Mesenchymal stem cell (in vitro differentiated cells and primary cell): ENCODE data around the gene ARHGAP31.
A peak's percentile ranks its signal among the peaks of the same experiment; 100 is the strongest.

Experiments
- DNase-seq: peaks from one replicate; pipeline ENCODE4 v3.0.0-alpha.2; 2013
- H2AFZ ChIP-seq: one replicate; pipeline ENCODE4 v1.6.1; 2013; ENCODE audit warnings: low read depth, mild to moderate bottlenecking, control low read depth, inconsistent platforms, low read length, moderate library complexity
- H2AK5ac ChIP-seq: 2 replicates; pipeline ENCODE4 v1.6.1; 2013; ENCODE audit warnings: low read length, moderate library complexity, mild to moderate bottlenecking, inconsistent platforms; ENCODE audit not compliant: severe bottlenecking
- H2BK120ac ChIP-seq: one replicate; pipeline ENCODE4 v1.6.1; 2013; ENCODE audit warnings: low read depth, mild to moderate bottlenecking, inconsistent platforms, low read length, moderate library complexity
- H2BK12ac ChIP-seq, 2 experiments: one replicate each; pipeline ENCODE4 v1.6.1; 2013; ENCODE audit warnings: inconsistent platforms in 2 of 2, low read length in 2 of 2, mild to moderate bottlenecking in 2 of 2, moderate library complexity in 2 of 2, control low read depth in 1 of 2
- H2BK15ac ChIP-seq: one replicate; pipeline ENCODE4 v1.6.1; 2013; ENCODE audit warnings: mild to moderate bottlenecking, low read depth, inconsistent platforms; ENCODE audit not compliant: poor library complexity, severe bottlenecking
- H2BK5ac ChIP-seq: 2 replicates; pipeline ENCODE4 v1.6.1; 2013; ENCODE audit warnings: low read depth, mild to moderate bottlenecking, low read length, control low read depth, inconsistent platforms; ENCODE audit not compliant: poor library complexity, severe bottlenecking
- H3K14ac ChIP-seq, 2 experiments: one replicate each; pipeline ENCODE4 v1.6.1; 2013; ENCODE audit warnings: inconsistent platforms in 2 of 2, low read length in 2 of 2, control low read depth in 1 of 2, mild to moderate bottlenecking in 1 of 2, moderate library complexity in 1 of 2
- H3K18ac ChIP-seq, 2 experiments: one replicate each; pipeline ENCODE4 v1.6.1; 2013; ENCODE audit warnings: inconsistent platforms in 2 of 2, low read length in 2 of 2, control low read depth in 1 of 2, low read depth in 1 of 2, mild to moderate bottlenecking in 1 of 2
- H3K23ac ChIP-seq, 2 experiments: one replicate each; pipeline ENCODE4 v1.6.1; 2013; ENCODE audit warnings: inconsistent platforms in 2 of 2, low read length in 2 of 2, mild to moderate bottlenecking in 2 of 2, moderate library complexity in 2 of 2, control low read depth in 1 of 2
- H3K27ac ChIP-seq: 2 replicates; pipeline ENCODE4 v1.5.1; 2013; ENCODE audit warnings: mild to moderate bottlenecking, moderate library complexity, low read length, control low read depth, inconsistent platforms; ENCODE audit not compliant: poor library complexity, severe bottlenecking
- H3K27me3 ChIP-seq, 2 experiments: 2 replicates each; pipeline versions ENCODE4 v1.6.1 to v1.7.0; 2013; ENCODE audit warnings: low read length in 2 of 2, mild to moderate bottlenecking in 2 of 2, moderate library complexity in 2 of 2, control low read depth in 1 of 2, inconsistent platforms in 1 of 2; ENCODE audit not compliant: control insufficient read depth in 1 of 2, insufficient read depth in 1 of 2
- H3K36me3 ChIP-seq, 2 experiments: 2 replicates each; pipeline versions ENCODE4 v1.6.1 to v1.7.0; 2013; ENCODE audit warnings: low read length in 2 of 2, control low read depth in 1 of 2, inconsistent platforms in 1 of 2, low read depth in 1 of 2, mild to moderate bottlenecking in 1 of 2; ENCODE audit not compliant: insufficient read depth in 2 of 2, control insufficient read depth in 1 of 2
- H3K4ac ChIP-seq, 2 experiments: one replicate each; pipeline ENCODE4 v1.6.1; 2013; ENCODE audit warnings: inconsistent platforms in 2 of 2, low read length in 2 of 2, mild to moderate bottlenecking in 2 of 2, moderate library complexity in 2 of 2, control low read depth in 1 of 2, low read depth in 1 of 2
- H3K4me1 ChIP-seq: 2 replicates; pipeline ENCODE4 v1.6.1; 2013; ENCODE audit warnings: low read depth, low read length, control low read depth; ENCODE audit not compliant: control insufficient read depth, insufficient read depth
- H3K4me2 ChIP-seq: 2 replicates; pipeline ENCODE4 v1.6.1; 2013; ENCODE audit warnings: low read length, mild to moderate bottlenecking, inconsistent platforms; ENCODE audit not compliant: poor library complexity, severe bottlenecking
- H3K4me3 ChIP-seq, 2 experiments: 2 replicates each; pipeline versions ENCODE4 v1.5.1 to v1.7.0; 2013; ENCODE audit warnings: low read length in 2 of 2, mild to moderate bottlenecking in 2 of 2, control low read depth in 1 of 2, low read depth in 1 of 2; ENCODE audit not compliant: insufficient read depth in 1 of 2
- H3K79me1 ChIP-seq: replicated peaks from 2 replicates; pipeline ENCODE4 v1.6.1; 2013; ENCODE audit warnings: mild to moderate bottlenecking, control low read depth, low read length, inconsistent platforms; ENCODE audit not compliant: poor library complexity, severe bottlenecking
- H3K9ac ChIP-seq: 2 replicates; pipeline ENCODE4 v1.7.0; 2013; ENCODE audit warnings: mild to moderate bottlenecking, low read length, moderate library complexity
- H3K9me3 ChIP-seq: 2 replicates; pipeline ENCODE4 v1.7.0; 2013; ENCODE audit warnings: mild to moderate bottlenecking, low read length; ENCODE audit not compliant: control insufficient read depth
- H4K8ac ChIP-seq: one replicate; pipeline ENCODE4 v1.6.1; 2013; ENCODE audit warnings: inconsistent platforms, mild to moderate bottlenecking, low read length, moderate library complexity
- H4K91ac ChIP-seq: one replicate; pipeline ENCODE4 v1.6.1; 2013; ENCODE audit warnings: mild to moderate bottlenecking, low read length, inconsistent platforms
- WGBS: methylation state at CpG from one replicate; pipeline ENCODE4 v1.1.7; 2013; ENCODE audit warnings: mixed read lengths; 5-methylcytosine and 5-hydroxymethylcytosine counted together

ARHGAP31 gene

GRCh38 chr3:119382134-119382533 is 88.0 kb downstream of the ARHGAP31 start:
- 97% methylated on average over 6 of the region's 7 CpGs for WGBS
- Histone ChIP-seq H3K4me2 (no peak overlapping the region), H2BK12ac (no peak overlapping the region), H4K8ac (no peak overlapping the region), H3K18ac (no peak overlapping the region), H3K4ac (no peak overlapping the region), H2BK5ac (no peak overlapping the region), H3K36me3 (peaks cover 22 to 23% of the 10 kb centered on the region in 2 experiments), H3K23ac (no peak overlapping the region), H2BK120ac (no peak overlapping the region), H3K4me1 (no peaks in the 10 kb centered on the region), H2AFZ (no peak overlapping the region), H2BK15ac (no peak overlapping the region), H4K91ac (no peak overlapping the region), H3K9ac (no peak overlapping the region), H3K79me1 (peaks cover 5% of the 10 kb centered on the region), H3K27ac (no peak overlapping the region), H3K9me3 (no peaks in the 10 kb centered on the region), H3K27me3 (no peaks in the 10 kb centered on the region), H3K4me3 (no peak overlapping the region), H2AK5ac (no peak overlapping the region), H3K14ac (no peak overlapping the region)
- DNase-seq: no peak

GRCh38 chr3:119388577-119388976 is 94.4 kb downstream of the ARHGAP31 start:
- no peak overlapping the region for H3K4me2 ChIP-seq
- H2AK5ac ChIP-seq: no peak overlapping the region
- DNase-seq: no peak
- no peak overlapping the region for H2AFZ ChIP-seq
- peaks cover 31 to 40% of the 10 kb centered on the region in 2 experiments for H3K36me3 ChIP-seq
- no peaks in the 10 kb centered on the region for H3K4me1 ChIP-seq
- no peak overlapping the region for H2BK15ac ChIP-seq
- H3K23ac ChIP-seq: no peak overlapping the region
- no peak overlapping the region for H2BK5ac ChIP-seq
- no peak overlapping the region for H3K27ac ChIP-seq
- H4K91ac ChIP-seq: no peak overlapping the region
- no peak overlapping the region for H3K14ac ChIP-seq
- no peak overlapping the region for H2BK120ac ChIP-seq
- H3K9me3 ChIP-seq: no peaks in the 10 kb centered on the region
- no peak overlapping the region for H3K4me3 ChIP-seq
- 93% methylated on average over 8 of the region's 8 CpGs for WGBS
- H2BK12ac ChIP-seq: no peak overlapping the region
- no peak overlapping the region for H4K8ac ChIP-seq
- H3K9ac ChIP-seq: no peak overlapping the region
- H3K27me3 ChIP-seq: no peaks in the 10 kb centered on the region
- H3K79me1 ChIP-seq: no peaks in the 10 kb centered on the region
- H3K4ac ChIP-seq: no peak overlapping the region
- no peak overlapping the region for H3K18ac ChIP-seq

DNA sequence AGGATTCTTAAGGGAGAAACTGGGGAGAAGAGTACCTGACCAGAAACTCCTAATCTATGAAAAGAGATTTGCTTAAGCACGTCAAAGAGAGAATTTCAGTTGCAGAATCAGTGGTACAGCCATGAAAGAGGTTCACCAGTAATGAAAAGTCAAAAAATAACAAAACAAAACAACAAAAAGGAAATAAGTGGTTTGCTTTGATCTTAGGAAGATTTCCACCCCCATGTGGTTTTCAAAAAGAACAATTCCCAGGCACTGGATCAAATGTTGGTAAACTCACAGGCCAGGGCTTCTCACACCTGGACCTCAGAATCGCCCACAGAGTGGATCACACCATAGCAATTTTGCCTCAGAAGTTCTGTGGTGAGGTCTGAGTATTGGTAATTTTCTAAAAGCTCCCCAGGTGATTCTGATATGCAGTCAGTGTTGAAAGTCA is 101.8 kb downstream of the ARHGAP31 start:
- 100% methylated on average over 2 of the region's 2 CpGs for WGBS
- H3K27me3 ChIP-seq: no peaks in the 10 kb centered on the region
- H2BK5ac ChIP-seq: no peak overlapping the region
- H3K79me1 ChIP-seq: no peaks in the 10 kb centered on the region
- no peak overlapping the region for H3K9ac ChIP-seq
- H4K91ac ChIP-seq: no peak overlapping the region
- no peak for DNase-seq
- H2AFZ ChIP-seq: no peak overlapping the region
- no peak overlapping the region for H3K27ac ChIP-seq
- peak overlapping the region; percentile 15 for H2BK15ac ChIP-seq
- H3K23ac ChIP-seq: no peak overlapping the region
- no peaks in the 10 kb centered on the region for H3K4me1 ChIP-seq
- H3K9me3 ChIP-seq: no peaks in the 10 kb centered on the region
- no peak overlapping the region for H3K4me3 ChIP-seq
- H3K36me3 ChIP-seq: peaks cover 29 to 47% of the 10 kb centered on the region in 2 experiments
- no peak overlapping the region for H3K14ac ChIP-seq
- H3K18ac ChIP-seq: no peak overlapping the region
- no peak overlapping the region for H2AK5ac ChIP-seq
- no peak overlapping the region for H3K4me2 ChIP-seq
- no peak overlapping the region for H3K4ac ChIP-seq
- no peak overlapping the region for H2BK12ac ChIP-seq
- H2BK120ac ChIP-seq: no peak overlapping the region
- H4K8ac ChIP-seq: no peak overlapping the region

DNA sequence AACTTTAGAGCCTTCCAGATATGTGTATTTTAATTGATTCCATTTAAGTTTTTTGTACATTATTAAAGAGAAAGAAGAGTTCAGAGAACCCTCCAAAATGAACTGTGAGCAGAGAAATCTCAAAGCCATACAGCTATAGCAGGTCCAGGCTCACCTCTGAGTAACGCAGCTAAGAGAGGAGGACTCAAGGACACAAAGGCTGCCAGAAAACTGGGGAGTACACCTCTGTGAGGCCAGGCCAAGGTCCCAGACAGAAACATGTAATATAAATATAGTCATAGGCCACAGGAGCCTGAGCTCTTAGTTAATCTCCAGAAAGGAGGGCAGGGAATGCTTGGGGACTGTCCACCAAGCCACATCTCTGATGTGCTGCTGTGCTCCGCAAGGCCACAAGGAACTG is 102.7 kb downstream of the ARHGAP31 start:
- no peak overlapping the region for H3K9ac ChIP-seq
- no peak overlapping the region for H3K23ac ChIP-seq
- peaks cover 2% of the 10 kb centered on the region for H3K4me1 ChIP-seq
- H2BK12ac ChIP-seq: no peak overlapping the region
- no peak overlapping the region for H4K91ac ChIP-seq
- H3K9me3 ChIP-seq: no peaks in the 10 kb centered on the region
- no peaks in the 10 kb centered on the region for H3K79me1 ChIP-seq
- no peak overlapping the region for H3K4ac ChIP-seq
- H3K27ac ChIP-seq: no peak overlapping the region
- H2BK5ac ChIP-seq: no peak overlapping the region
- H3K27me3 ChIP-seq: no peaks in the 10 kb centered on the region
- H3K4me3 ChIP-seq: no peak overlapping the region
- no peak overlapping the region for H2BK120ac ChIP-seq
- no peak overlapping the region for H2AK5ac ChIP-seq
- H2BK15ac ChIP-seq: no peak overlapping the region
- H2AFZ ChIP-seq: no peak overlapping the region
- WGBS: 98% methylated on average over 2 of the region's 2 CpGs
- no peak overlapping the region for H3K14ac ChIP-seq
- no peak overlapping the region for H3K4me2 ChIP-seq
- no peak overlapping the region for H3K18ac ChIP-seq
- peaks cover 24 to 42% of the 10 kb centered on the region in 2 experiments for H3K36me3 ChIP-seq
- no peak for DNase-seq
- H4K8ac ChIP-seq: no peak overlapping the region
